Psoas muscle (tissue), 8 donors: ENCODE data around the gene LILRB1. TPM values are rescaled to one million over a fixed set of nuclear protein-coding genes. Genes with fewer than 3 reads are reported as not detected.

Source experiments
- ATAC-seq, 4 donors: fragments of 200-7000 bp; cut with Tn5 transposase; one replicate each; pipeline ENCODE4 v1.9.1; 2020; ENCODE audit warnings: moderate library complexity in 3 of 4, mild to moderate bottlenecking in 2 of 4
- DNase-seq, 2 donors: peaks; one replicate each; pipeline ENCODE4 v3.0.0-alpha.2; 2020
- H3K27ac ChIP-seq: fragments of 200-600 bp; one replicate; pipeline ENCODE4 v1.8.0; 2022
- H3K27me3 ChIP-seq, 3 donors: fragments of 200-600 bp in 1 of 3; one replicate each; pipeline versions ENCODE4 v1.6.1 to v1.8.0; 2013 to 2022; ENCODE audit warnings: low read length in 2 of 3, mild to moderate bottlenecking in 2 of 3, moderate library complexity in 1 of 3; ENCODE audit not compliant: insufficient read depth in 3 of 3
- H3K36me3 ChIP-seq, 2 donors: fragments of 200-600 bp in 1 of 2; one replicate each; pipeline versions ENCODE4 v1.6.1 to v1.8.0; 2013 to 2022; ENCODE audit warnings: low read depth in 1 of 2, mild to moderate bottlenecking in 1 of 2, moderate library complexity in 1 of 2; ENCODE audit not compliant: insufficient read depth in 1 of 2
- H3K4me1 ChIP-seq: fragments of 200-600 bp; one replicate; pipeline ENCODE4 v1.8.0; 2022
- H3K4me3 ChIP-seq: fragments of 200-600 bp; one replicate; pipeline ENCODE4 v1.8.0; 2022; ENCODE audit warnings: mild to moderate bottlenecking
- H3K9me3 ChIP-seq: fragments of 200-600 bp; one replicate; pipeline ENCODE4 v1.8.0; 2022
- WGBS, 3 donors: extraction: QIAGEN DNeasy Blood & Tissue Kit; methylation state at CpG; one replicate each; pipeline versions ENCODE4 v1.1.6 to v1.1.7; 2013; 5-methylcytosine and 5-hydroxymethylcytosine counted together
- intact Hi-C, 2 donors: fragments of 100-400 bp; cut with DNase I; formaldehyde crosslinking; loops; one replicate each; pipeline versions ENCODE4 v1.11.0 to v1.14.2; 2022
- polyA plus RNA-seq, 3 donors: library from polyadenylated mRNA; stranded (reverse); fragments of 200-250 nt; gene quantifications; one replicate each; pipeline ENCODE4 v1.2.3, GENCODE V29; 2013
- total RNA-seq, 4 donors: library from RNA; stranded (reverse); fragmentation: NEBNext Ultra II Directional in 2 of 4; extraction: Animal tissue kit (Norgen Biotek cat#: 25700) in 2 of 4; gene quantifications; one replicate each; pipeline versions ENCODE4 v1.2.1 to v1.2.4, GENCODE V29; 2021 to 2023
- TF ChIP-seq, protein P1 (sequence below): fragments of 200-600 bp; IDR thresholded peaks from one replicate; pipeline ENCODE4 v1.8.0; 2022; ENCODE audit warnings: antibody characterized with exemption
- donor health status: healthy with polysubstance abuse.
- donor health status: DM: no; HTN: no; CAD: no; lungs with moderate emphysema.
- donor health status: Bipolar disorder and iron deficiency.
- donor health status: healthy.
- donor health status: DM: yes; HTN: yes; CAD: no.
- donor health status: DM: no; HTN: no; CAD: no.
- donor health status: DM: no; HTN: no; CAD: no.
- donor health status: DM: yes; HTN: yes; CAD: no.

The LILRB1 gene
- total and polyA plus RNA-seq, 7 donors: 0.17 to 2.0 (median 0.95) TPM

DNA sequence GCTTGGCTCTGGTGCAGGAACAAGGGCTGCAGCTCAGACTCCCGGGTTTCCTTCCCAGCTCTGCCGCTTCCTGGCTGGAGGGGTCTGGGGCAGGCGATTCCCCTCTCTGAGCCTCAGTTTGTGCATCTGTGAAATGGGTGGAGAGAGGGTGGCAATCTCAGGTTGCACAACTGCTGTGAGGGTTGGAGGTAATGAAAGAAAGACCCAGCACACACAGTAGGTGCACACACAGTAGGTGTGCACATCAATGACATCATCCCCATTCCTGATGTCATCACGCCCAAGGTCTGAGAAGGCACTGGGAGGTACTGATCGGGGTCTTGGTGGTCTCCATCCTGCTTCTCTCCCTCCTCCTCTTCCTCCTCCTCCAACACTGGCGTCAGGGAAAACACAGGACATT lies 35.2 kb downstream of the LILRB1 start:
- no peaks in the 10 kb centered on the region for H3K9me3 ChIP-seq
- H3K4me1 ChIP-seq: no peaks in the 10 kb centered on the region
- peaks cover 0 to 2% (median 0%) of the 10 kb centered on the region in 3 donors for H3K27me3 ChIP-seq
- intact Hi-C loops: no loop called here
- DNase-seq (no peak), ATAC-seq (no peak)
- no peak overlapping the region for H3K27ac ChIP-seq
- no peak overlapping the region for H3K4me3 ChIP-seq
- no peaks in the 10 kb centered on the region for H3K36me3 ChIP-seq
- WGBS, 3 donors: 77 to 88% (median 80%) methylated on average over 6 of the region's 6 CpGs
- TF ChIP-seq, protein P1, sequence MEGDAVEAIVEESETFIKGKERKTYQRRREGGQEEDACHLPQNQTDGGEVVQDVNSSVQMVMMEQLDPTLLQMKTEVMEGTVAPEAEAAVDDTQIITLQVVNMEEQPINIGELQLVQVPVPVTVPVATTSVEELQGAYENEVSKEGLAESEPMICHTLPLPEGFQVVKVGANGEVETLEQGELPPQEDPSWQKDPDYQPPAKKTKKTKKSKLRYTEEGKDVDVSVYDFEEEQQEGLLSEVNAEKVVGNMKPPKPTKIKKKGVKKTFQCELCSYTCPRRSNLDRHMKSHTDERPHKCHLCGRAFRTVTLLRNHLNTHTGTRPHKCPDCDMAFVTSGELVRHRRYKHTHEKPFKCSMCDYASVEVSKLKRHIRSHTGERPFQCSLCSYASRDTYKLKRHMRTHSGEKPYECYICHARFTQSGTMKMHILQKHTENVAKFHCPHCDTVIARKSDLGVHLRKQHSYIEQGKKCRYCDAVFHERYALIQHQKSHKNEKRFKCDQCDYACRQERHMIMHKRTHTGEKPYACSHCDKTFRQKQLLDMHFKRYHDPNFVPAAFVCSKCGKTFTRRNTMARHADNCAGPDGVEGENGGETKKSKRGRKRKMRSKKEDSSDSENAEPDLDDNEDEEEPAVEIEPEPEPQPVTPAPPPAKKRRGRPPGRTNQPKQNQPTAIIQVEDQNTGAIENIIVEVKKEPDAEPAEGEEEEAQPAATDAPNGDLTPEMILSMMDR: no peak

DNA sequence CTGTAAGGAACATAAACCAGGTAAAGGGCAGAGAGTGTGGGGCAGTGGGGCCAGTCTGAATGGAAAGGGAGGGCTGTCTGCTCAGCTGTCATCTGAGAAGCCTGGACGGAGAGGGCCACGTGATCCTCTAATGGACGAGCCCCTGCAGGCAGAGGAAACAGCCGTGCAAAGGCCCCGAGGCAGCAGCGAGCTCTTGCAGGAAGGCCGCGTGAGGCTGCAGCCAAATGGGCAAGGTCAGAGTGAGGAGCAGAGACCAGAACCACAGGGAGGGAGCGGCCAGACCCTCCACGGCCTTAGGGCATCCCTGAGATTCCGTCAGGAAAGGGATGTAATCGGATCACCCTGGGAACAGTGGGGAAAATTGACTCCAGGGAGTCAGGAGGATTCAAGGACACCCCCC lies 36.9 kb downstream of the LILRB1 start:
- Histone ChIP-seq H3K4me1 (no peaks in the 10 kb centered on the region), H3K4me3 (no peak overlapping the region), H3K27me3 (peaks cover 0 to 2% (median 0%) of the 10 kb centered on the region in 3 donors), H3K36me3 (no peaks in the 10 kb centered on the region), H3K27ac (no peak overlapping the region), H3K9me3 (no peaks in the 10 kb centered on the region)
- no peak for ATAC-seq
- TF ChIP-seq, protein P1: no peak
- intact Hi-C loops: no loop called here
- DNase-seq: no peak
- 63 to 84% (median 80%) methylated on average over 11 to 12 of the region's 12 CpGs for WGBS, 3 donors

DNA sequence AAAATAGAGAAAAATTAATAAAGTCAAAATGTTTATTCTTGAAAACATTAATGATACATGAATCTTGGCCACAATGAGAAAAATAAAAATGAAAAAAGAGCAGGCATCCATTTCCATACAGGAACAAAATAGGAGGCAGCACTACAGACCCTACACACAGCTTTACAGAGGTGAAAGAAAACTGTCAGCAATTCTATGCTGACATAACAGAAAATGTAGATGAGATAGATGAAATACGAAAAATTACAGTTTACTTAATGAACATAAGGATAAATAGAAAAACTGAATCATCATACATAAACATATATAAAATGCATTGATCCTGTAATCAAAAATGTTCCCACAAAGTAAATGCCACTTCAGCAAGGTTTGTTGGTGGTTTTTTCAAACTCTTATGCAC lies 38.1 kb downstream of the LILRB1 start:
- H3K36me3 ChIP-seq: no peaks in the 10 kb centered on the region
- H3K9me3 ChIP-seq: no peaks in the 10 kb centered on the region
- DNase-seq (no peak), ATAC-seq (no peak)
- intact Hi-C loops: no loop called here
- H3K27ac ChIP-seq: no peak overlapping the region
- WGBS, 3 donors: 60 to 69% (median 63%) methylated on average over 1 of the region's 1 CpG
- peaks cover 0 to 2% (median 0%) of the 10 kb centered on the region in 3 donors for H3K27me3 ChIP-seq
- no peaks in the 10 kb centered on the region for H3K4me1 ChIP-seq
- TF ChIP-seq, protein P1: no peak
- no peak overlapping the region for H3K4me3 ChIP-seq

DNA sequence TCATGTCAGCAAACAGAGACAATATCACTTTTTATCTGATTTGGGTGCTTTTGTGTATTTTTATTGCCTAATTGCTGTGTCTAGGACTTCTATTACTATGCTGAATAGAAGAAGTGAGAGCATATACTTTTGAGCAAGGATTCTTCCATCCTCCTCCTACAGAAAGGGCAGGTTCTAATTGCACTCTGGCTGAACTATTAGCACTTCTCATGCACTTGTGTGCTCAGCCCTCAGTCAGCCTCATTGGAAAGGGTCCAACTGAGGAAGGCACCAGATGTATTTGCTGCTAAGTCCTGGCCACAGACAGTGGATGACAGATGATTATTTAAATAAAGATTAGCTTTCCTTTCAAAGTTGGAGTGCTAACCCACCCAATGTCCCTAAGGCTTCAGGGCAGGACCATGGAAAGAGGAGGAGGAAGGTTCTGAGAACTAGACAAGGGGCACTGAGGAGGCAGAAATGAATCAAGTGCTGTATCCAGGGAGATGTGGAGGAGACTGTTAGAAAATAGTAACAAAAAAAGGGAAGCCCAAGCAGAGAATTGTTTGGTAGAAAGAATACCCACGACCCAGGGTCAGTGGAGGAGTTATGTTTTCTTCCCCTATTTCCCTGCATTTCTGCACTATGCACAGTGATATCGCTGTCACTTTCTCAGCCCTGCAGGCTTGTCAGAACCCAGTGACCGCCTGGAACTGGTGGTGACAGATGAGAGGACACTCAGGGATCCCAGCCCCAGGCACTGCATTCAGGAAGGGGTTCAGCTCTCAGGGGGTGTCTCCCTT lies 40.5 kb downstream of the LILRB1 start:
- intact Hi-C loops: no loop called here
- Histone ChIP-seq H3K9me3 (no peaks in the 10 kb centered on the region), H3K27me3 (peaks cover 0 to 2% (median 0%) of the 10 kb centered on the region in 3 donors), H3K4me1 (no peaks in the 10 kb centered on the region), H3K36me3 (no peaks in the 10 kb centered on the region), H3K27ac (no peak overlapping the region), H3K4me3 (no peak overlapping the region)
- no peak for DNase-seq
- ATAC-seq: no peak
- TF ChIP-seq, protein P1: no peak
- WGBS, 3 donors: 54 to 67% (median 58%) methylated on average over 3 of the region's 3 CpGs
